Measurements from ENCODE around the gene PYROXD2. TPM values are rescaled to one million over a fixed set of nuclear protein-coding genes. Genes with fewer than 3 reads are reported as not detected.

Gene PYROXD2
- polyA plus RNA-seq, 1 of the 3 experiments (the other 2 are of a cell fraction): 26.7 TPM

DNA sequence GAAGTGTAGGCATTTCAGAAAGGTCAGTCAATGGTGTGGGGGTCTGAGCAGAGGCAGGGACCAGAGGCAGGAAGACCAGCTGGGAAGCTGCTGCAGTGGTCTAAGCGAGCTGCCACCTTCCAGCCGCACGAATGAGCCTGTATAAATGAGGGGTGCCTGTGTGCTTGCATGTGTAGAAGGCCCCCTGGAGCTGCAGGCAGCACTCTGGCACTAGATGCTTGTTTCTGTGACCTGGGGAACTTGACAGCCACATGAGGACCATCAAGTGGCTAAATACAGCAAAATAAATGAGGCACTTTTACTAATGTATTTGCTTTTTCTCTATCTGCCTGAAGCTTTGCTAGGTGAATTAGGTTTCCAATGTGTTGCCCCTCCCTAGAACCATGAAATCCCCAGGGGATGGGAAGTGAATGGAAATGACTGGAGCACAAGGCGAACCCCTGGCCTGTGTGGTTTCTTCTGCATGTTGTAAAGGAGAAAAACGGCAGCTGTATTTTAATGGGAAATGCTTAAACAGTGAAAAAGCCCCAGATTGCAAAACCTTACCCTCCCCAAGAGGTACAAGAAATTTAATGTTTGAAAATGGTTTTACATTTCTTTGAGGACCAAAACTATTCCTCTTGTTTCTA is 57.7 kb downstream of the PYROXD2 start:
- H3F3A ChIP-seq (replicated peaks; ENCODE audit: insufficient read depth): no peaks in the 10 kb centered on the region
- POLR2A ChIA-PET: no interaction called here
- no peaks in the 10 kb centered on the region for H3K9me3 ChIP-seq
- CTCF ChIA-PET: no interaction called here
- H3K79me2 ChIP-seq (ENCODE audit: insufficient read depth): no peaks in the 10 kb centered on the region
- H3K4me1 ChIP-seq (ENCODE audit: control insufficient read depth in 1 of 2, insufficient read depth in 2 of 2, low read depth in 1 of 2, low read length in 1 of 2): peaks cover 0 to 3% of the 10 kb centered on the region in 2 experiments; a peak in 1 of 4 replicates
- no peak for DNase-seq
- no peak overlapping the region for H3K27ac ChIP-seq (ENCODE audit: low read depth in 2 of 2, low read length in 1 of 2)
- H4K20me1 ChIP-seq (ENCODE audit: insufficient read depth): no peaks in the 10 kb centered on the region
- TF ChIP-seq TAF1 (IDR thresholded peaks at IDR 0.05; ENCODE audit: borderline replicate concordance, low read depth, low read length) (no peak), TEAD4 (IDR thresholded peaks at IDR 0.05; ENCODE audit: borderline replicate concordance, insufficient read depth) (no peak), TCF12 (IDR thresholded peaks at IDR 0.05) (no peak), CHD2 (IDR thresholded peaks at IDR 0.05; ENCODE audit: low read length, partially characterized antibody) (no peak), MXI1 (IDR thresholded peaks at IDR 0.05; ENCODE audit: low read depth, low read length) (no peak), GATA2 (CRISPR knock-in tag; IDR thresholded peaks at IDR 0.05) (no peak), USF2 (IDR thresholded peaks at IDR 0.05; ENCODE audit: borderline replicate concordance, low read depth, low read length) (no peak), MAX (IDR thresholded peaks at IDR 0.05; ENCODE audit: low read depth) (no peak), FOSL2 (IDR thresholded peaks at IDR 0.05; ENCODE audit: borderline replicate concordance, low read depth) (no peak), EP300 (IDR thresholded peaks at IDR 0.05; ENCODE audit: borderline replicate concordance in 1 of 2, low read depth in 1 of 2, low read length in 1 of 2) (no peak), EZH2phosphoT487 (IDR thresholded peaks at IDR 0.05; ENCODE audit: borderline replicate concordance, low read depth) (no peak), ELF1 (IDR thresholded peaks at IDR 0.05) (no peak), RXRA (IDR thresholded peaks at IDR 0.05; ENCODE audit: borderline replicate concordance, low read depth) (no peak), NRF1 (IDR thresholded peaks at IDR 0.05; ENCODE audit: low read depth, low read length) (no peak), FOXM1 (IDR thresholded peaks at IDR 0.05; ENCODE audit: low read depth) (no peak), SMC3 (IDR thresholded peaks at IDR 0.05; ENCODE audit: low read depth, low read length) (no peak), JUND (IDR thresholded peaks at IDR 0.05) (no peak), MEF2A (IDR thresholded peaks at IDR 0.05; ENCODE audit: borderline replicate concordance, low read depth) (no peak)
- TF ChIP-seq, protein P1, sequence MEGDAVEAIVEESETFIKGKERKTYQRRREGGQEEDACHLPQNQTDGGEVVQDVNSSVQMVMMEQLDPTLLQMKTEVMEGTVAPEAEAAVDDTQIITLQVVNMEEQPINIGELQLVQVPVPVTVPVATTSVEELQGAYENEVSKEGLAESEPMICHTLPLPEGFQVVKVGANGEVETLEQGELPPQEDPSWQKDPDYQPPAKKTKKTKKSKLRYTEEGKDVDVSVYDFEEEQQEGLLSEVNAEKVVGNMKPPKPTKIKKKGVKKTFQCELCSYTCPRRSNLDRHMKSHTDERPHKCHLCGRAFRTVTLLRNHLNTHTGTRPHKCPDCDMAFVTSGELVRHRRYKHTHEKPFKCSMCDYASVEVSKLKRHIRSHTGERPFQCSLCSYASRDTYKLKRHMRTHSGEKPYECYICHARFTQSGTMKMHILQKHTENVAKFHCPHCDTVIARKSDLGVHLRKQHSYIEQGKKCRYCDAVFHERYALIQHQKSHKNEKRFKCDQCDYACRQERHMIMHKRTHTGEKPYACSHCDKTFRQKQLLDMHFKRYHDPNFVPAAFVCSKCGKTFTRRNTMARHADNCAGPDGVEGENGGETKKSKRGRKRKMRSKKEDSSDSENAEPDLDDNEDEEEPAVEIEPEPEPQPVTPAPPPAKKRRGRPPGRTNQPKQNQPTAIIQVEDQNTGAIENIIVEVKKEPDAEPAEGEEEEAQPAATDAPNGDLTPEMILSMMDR (IDR thresholded peaks at IDR 0.05): no peak
- TF ChIP-seq, protein P2, sequence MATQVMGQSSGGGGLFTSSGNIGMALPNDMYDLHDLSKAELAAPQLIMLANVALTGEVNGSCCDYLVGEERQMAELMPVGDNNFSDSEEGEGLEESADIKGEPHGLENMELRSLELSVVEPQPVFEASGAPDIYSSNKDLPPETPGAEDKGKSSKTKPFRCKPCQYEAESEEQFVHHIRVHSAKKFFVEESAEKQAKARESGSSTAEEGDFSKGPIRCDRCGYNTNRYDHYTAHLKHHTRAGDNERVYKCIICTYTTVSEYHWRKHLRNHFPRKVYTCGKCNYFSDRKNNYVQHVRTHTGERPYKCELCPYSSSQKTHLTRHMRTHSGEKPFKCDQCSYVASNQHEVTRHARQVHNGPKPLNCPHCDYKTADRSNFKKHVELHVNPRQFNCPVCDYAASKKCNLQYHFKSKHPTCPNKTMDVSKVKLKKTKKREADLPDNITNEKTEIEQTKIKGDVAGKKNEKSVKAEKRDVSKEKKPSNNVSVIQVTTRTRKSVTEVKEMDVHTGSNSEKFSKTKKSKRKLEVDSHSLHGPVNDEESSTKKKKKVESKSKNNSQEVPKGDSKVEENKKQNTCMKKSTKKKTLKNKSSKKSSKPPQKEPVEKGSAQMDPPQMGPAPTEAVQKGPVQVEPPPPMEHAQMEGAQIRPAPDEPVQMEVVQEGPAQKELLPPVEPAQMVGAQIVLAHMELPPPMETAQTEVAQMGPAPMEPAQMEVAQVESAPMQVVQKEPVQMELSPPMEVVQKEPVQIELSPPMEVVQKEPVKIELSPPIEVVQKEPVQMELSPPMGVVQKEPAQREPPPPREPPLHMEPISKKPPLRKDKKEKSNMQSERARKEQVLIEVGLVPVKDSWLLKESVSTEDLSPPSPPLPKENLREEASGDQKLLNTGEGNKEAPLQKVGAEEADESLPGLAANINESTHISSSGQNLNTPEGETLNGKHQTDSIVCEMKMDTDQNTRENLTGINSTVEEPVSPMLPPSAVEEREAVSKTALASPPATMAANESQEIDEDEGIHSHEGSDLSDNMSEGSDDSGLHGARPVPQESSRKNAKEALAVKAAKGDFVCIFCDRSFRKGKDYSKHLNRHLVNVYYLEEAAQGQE (IDR thresholded peaks at IDR 0.05; ENCODE audit: low read depth, low read length): no peak
- H3K4me3 ChIP-seq (ENCODE audit: low read depth in 2 of 2, low read length in 1 of 2): no peak overlapping the region
- peaks cover 8% of the 10 kb centered on the region; the same call in 1 of the 2 replicates for H3K27me3 ChIP-seq (ENCODE audit: insufficient read depth)
- H2AFZ ChIP-seq (ENCODE audit: low read depth): no peak overlapping the region
- no peak overlapping the region for H3K9ac ChIP-seq
- 57% methylated on average over 5 of the region's 5 CpGs for WGBS (ENCODE audit: low lambda C conversion rate)
- H3K4me2 ChIP-seq: no peak overlapping the region
- H3K9me2 ChIP-seq: no peaks in the 10 kb centered on the region
- no peaks in the 10 kb centered on the region for H3K36me3 ChIP-seq (replicated peaks in 1 of 2; ENCODE audit: control insufficient read depth in 1 of 2, insufficient read depth in 2 of 2, low read length in 1 of 2)
